Small intestine (tissue), 16 donors: ENCODE measurements around the gene P2RY4. TPM values are rescaled to one million over a fixed set of nuclear protein-coding genes. Genes with fewer than 3 reads are reported as not detected.

ENCODE experiments used
- DNase-seq, 2 donors: peaks; one replicate each; pipeline versions ENCODE4 v3.0.0 to v3.0.0-alpha.2; 2013
- FAIRE-seq: peaks from 2 replicates; lab custom pipeline; 2012; peaks lifted over from hg19 to GRCh38; lab: Jason Lieb, UNC
- H3K27ac ChIP-seq, 3 donors: one replicate each; pipeline ENCODE4 v1.5.1; 2013; ENCODE audit warnings: low read length in 2 of 3, mild to moderate bottlenecking in 2 of 3, control low read depth in 1 of 3, inconsistent platforms in 1 of 3, low read depth in 1 of 3, moderate library complexity in 1 of 3
- H3K27me3 ChIP-seq, 3 donors: one replicate each; pipeline ENCODE4 v1.6.1; 2013; ENCODE audit warnings: low read length in 3 of 3, inconsistent platforms in 1 of 3; ENCODE audit not compliant: control insufficient read depth in 3 of 3, insufficient read depth in 3 of 3
- H3K36me3 ChIP-seq, 3 donors: one replicate each; pipeline ENCODE4 v1.6.1; 2013; ENCODE audit warnings: low read length in 3 of 3, inconsistent platforms in 1 of 3, low read depth in 1 of 3, mild to moderate bottlenecking in 1 of 3, moderate library complexity in 1 of 3; ENCODE audit not compliant: control insufficient read depth in 3 of 3, insufficient read depth in 2 of 3
- H3K4me1 ChIP-seq, 3 donors: one replicate each; pipeline ENCODE4 v1.6.1; 2013; ENCODE audit warnings: low read length in 2 of 3, inconsistent platforms in 1 of 3, low read depth in 1 of 3, mild to moderate bottlenecking in 1 of 3, moderate library complexity in 1 of 3; ENCODE audit not compliant: control insufficient read depth in 3 of 3, insufficient read depth in 2 of 3
- H3K4me3 ChIP-seq, 3 donors: one replicate each; pipeline ENCODE4 v1.5.1; 2013; ENCODE audit warnings: low read length in 3 of 3, control low read depth in 1 of 3, inconsistent platforms in 1 of 3, low read depth in 1 of 3, mild to moderate bottlenecking in 1 of 3, moderate library complexity in 1 of 3
- H3K9me3 ChIP-seq, 2 donors: one replicate each; pipeline ENCODE4 v1.6.1; 2013; ENCODE audit warnings: low read depth in 1 of 2, low read length in 1 of 2; ENCODE audit not compliant: control insufficient read depth in 2 of 2, insufficient read depth in 1 of 2
- WGBS, 3 donors: extraction: QIAGEN DNeasy Blood & Tissue Kit; methylation state at CpG; one replicate each; pipeline ENCODE4 v1.1.7; 2013; 5-methylcytosine and 5-hydroxymethylcytosine counted together
- long read RNA-seq, 10 donors: transcript quantifications; one replicate each; lab custom pipeline, GENCODE V29; 2026
- polyA plus RNA-seq, 4 donors: library from polyadenylated mRNA; stranded (reverse) in 3 of 4; unstranded in 1 of 4; fragments of 200-250 nt in 3 of 4; fragments of 120-200 nt in 1 of 4; gene quantifications; one replicate each; pipeline versions ENCODE4 v1.2.1 to v1.2.3, GENCODE V29; 2013
- donor health status: healthy with polysubstance abuse.
- donor health status: control.
- donor health status: control.
- donor health status: Bipolar disorder and iron deficiency.
- donor health status: healthy.

The P2RY4 gene
- polyA plus RNA-seq = 1 to 10 TPM in 1 of 4 donors, under 1 TPM in 2, not detected in 1; 0.12 to 5.0 (median 0.54) TPM
- long read RNA-seq, donor 1, transcript P2RY4-201 (1 exons, 1,595 nt) = major isoform, 5 of 5 reads
- long read RNA-seq, donor 1, partial matches to known transcripts = 0 of 5 reads
- long read RNA-seq, donor 1, other reads (novel, unspliced or antisense) = 0 of 5 reads
- long read RNA-seq, donor 2 = 0 reads
- long read RNA-seq, donor 3, partial matches to known transcripts = 0 of 2 reads
- long read RNA-seq, donor 3, other reads (novel, unspliced or antisense) = 0 of 2 reads
- long read RNA-seq, donor 4 = 0 reads
- long read RNA-seq, donor 5, partial matches to known transcripts = 0 of 1 reads
- long read RNA-seq, donor 5, other reads (novel, unspliced or antisense) = 0 of 1 reads
- long read RNA-seq, donor 6 = 0 reads
- long read RNA-seq, donor 7 = 0 reads
- long read RNA-seq, donor 8 = 0 reads
- long read RNA-seq, donor 9, partial matches to known transcripts = 0 of 1 reads
- long read RNA-seq, donor 9, other reads (novel, unspliced or antisense) = 0 of 1 reads
- long read RNA-seq, donor 10 = 0 reads

DNA sequence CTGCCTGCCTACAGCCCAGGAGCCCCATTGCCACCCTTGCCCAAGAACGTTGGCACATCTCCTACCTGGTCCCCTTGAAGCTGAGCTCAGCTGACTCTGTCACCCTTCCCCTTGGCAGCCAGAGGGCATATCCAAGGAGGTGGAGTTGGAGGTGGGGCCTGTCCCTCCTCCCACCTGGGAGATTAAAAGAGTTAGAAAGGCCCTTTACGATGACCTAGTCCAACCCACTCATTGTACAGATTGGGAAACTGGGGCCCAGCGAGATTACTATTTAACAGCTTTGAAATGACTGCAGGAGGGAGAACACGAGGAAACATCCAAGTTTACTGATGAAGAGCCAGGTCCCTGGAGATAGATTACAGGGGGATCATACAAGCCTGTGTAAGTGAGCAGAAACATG is at the start of gene P2RY4:
Gene P2RY4, minus strand, starts transcription at position 101 of the 400 bp plus-strand sequence. CDS start 580 bp downstream, outside the sequence.
- H3K4me3 ChIP-seq = no peak within 1 kb of the TSS
- WGBS, 3 donors = 52 to 65% (median 55%) methylated on average over 4 of the region's 4 CpGs
- no peaks in the 10 kb centered on the region for H3K27me3 ChIP-seq
- no peaks in the 10 kb centered on the region for H3K9me3 ChIP-seq
- no peak within 1 kb of the TSS for H3K27ac ChIP-seq
- DNase-seq = peak in 1 of 2 donors; percentile 26
- peaks cover 0 to 8% (median 0%) of the 10 kb centered on the region in 3 donors for H3K4me1 ChIP-seq
- no peaks in the 10 kb centered on the region for H3K36me3 ChIP-seq
- FAIRE-seq = no peak

DNA sequence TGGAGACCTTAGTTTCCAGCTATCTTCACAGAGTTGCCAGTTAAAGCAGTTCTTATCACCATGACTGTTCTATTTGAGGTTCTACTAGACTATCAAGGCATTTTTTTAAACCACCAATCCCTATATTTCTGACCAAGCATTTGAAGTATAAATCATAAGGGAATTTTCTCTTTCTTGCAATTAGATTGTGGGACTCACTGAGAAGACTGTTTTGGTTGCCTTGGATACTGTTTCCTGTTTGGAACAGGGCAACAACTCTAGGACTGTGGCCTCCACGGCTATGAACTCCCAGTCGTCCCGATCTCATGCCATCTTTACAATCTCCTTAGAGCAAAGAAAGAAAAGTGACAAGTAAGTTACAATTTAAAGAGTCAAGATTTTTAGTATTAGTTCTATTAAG is 41.7 kb upstream of the P2RY4 start:
- Histone ChIP-seq H3K27me3 (no peaks in the 10 kb centered on the region), H3K9me3 (no peaks in the 10 kb centered on the region), H3K4me3 (no peak overlapping the region), H3K4me1 (no peaks in the 10 kb centered on the region), H3K36me3 (no peaks in the 10 kb centered on the region), H3K27ac (no peak overlapping the region)
- DNase-seq (no peak), FAIRE-seq (no peak)
- 53 to 84% (median 72%) methylated on average over 3 of the region's 3 CpGs for WGBS, 3 donors

DNA sequence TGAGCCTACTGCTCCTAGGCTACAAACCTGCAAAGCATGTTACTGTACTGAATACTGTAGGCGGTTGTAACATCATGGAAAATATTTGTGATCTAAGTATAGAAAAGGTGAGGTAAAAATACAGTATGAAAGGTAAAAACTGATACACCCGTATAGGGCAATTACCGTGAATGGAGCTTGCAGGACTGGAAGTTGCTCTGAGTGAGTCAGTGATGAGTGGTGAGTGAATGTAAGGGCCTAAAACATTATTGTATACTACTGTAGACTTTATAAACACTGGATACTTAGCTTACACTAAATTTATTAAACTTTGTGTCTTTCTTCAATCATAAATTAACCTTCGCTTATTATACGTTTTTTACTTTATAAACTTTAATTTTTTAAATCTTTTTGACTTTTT is 33.6 kb upstream of the P2RY4 start:
- no peak for FAIRE-seq

DNA sequence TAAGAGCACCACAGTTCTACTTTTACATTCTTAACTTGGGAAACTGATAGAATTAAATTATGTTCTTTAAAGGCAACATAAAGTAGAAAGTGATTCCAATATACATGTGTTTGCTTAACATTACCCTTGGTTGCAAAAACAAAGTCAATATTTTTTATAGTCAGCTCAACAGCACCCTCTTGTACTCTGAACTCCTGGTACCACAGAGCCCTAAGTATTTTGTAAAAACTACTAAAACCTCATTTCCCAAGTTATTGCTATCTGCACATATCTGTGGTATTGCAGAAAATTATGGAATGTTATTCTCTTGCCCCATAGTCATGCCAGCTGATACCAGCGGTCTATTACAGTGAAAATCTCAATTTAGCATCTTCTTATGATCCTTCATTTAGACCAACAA is 32.8 kb upstream of the P2RY4 start:
- Histone ChIP-seq H3K4me1 (no peaks in the 10 kb centered on the region), H3K9me3 (no peaks in the 10 kb centered on the region), H3K27me3 (no peaks in the 10 kb centered on the region), H3K36me3 (no peaks in the 10 kb centered on the region), H3K4me3 (no peak overlapping the region), H3K27ac (no peak overlapping the region)
- 0% methylated on average over 1 of the region's 1 CpG for WGBS, 3 donors
- DNase-seq (no peak), FAIRE-seq (no peak)

More for the DNA sequence above, 33.6 kb upstream of the P2RY4 start:
- Histone ChIP-seq H3K4me3 (no peak overlapping the region), H3K4me1 (no peaks in the 10 kb centered on the region), H3K27ac (no peak overlapping the region), H3K9me3 (no peaks in the 10 kb centered on the region), H3K27me3 (no peaks in the 10 kb centered on the region), H3K36me3 (no peaks in the 10 kb centered on the region)
- DNase-seq = no peak
- 86 to 94% (median 89%) methylated on average over 5 of the region's 5 CpGs for WGBS, 3 donors

DNA sequence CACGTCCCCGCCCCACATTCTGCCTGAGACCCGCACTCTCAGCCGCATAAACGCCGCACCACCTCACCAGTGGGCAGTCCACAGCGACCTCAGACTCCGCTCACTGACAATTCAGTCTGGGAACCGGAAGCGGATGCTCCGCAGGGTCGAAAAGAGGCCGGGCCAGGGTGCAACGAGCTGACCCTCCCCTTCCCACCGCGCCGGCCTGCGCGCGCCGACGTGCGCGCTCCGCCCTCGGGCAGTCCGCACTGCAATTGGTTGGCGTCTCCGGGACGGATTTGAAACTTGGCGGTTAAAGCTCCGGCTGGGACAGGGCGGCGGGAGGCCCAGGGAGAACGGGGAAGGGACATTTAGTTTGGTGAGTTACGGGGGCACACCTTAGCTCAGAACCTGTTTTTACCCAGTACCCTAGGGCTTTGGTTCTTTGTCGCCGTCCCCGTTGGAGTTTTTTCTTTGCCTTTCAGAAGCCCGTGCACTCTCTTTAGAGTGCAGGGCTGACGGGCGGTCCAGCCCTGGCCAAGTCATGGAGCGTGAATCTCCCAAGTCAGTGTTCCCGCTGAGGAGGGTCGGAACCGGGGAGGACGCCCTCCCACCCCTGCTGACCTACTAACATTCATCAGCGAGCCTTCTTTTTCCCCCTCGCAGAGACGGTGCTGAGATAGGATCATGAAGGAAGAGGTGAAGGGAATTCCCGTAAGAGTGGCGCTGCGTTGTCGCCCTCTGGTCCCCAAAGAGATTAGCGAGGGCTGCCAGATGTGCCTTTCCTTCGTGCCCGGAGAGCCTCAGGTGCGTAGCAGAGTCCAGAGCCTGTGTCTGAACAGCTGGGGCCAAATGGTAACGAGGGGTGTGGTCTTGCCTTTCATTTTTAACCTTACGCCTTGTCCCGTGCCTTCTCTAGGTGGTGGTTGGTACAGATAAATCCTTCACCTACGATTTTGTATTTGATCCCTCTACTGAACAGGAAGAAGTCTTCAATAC is 30.1 kb upstream of the P2RY4 start, which contains the start of the genes KIF4A and PDZD11:
Gene KIF4A, plus strand, starts transcription at position 312 of the 978 bp plus-strand sequence. Its CDS starts 355 bp downstream, at position 667.
Gene PDZD11, minus strand, starts transcription at position 135 of the 978 bp plus-strand sequence. CDS start 586 bp downstream, outside the sequence.
- Histone ChIP-seq H3K27me3 (no peaks in the 10 kb centered on the region), H3K27ac (peak within 1 kb of the TSS; percentile 57 to 85 (median 65)), H3K4me1 (no peaks in the 10 kb centered on the region), H3K36me3 (peaks cover 0 to 7% (median 0%) of the 10 kb centered on the region in 3 donors), H3K9me3 (no peaks in the 10 kb centered on the region), H3K4me3 (peak within 1 kb of the TSS; percentile 46 to 74 (median 64))
- peak; percentile 86 to 88 for DNase-seq
- 0 to 39% (median 16%) methylated on average over 53 to 62 of the region's 62 CpGs for WGBS, 3 donors
- no peak for FAIRE-seq

DNA sequence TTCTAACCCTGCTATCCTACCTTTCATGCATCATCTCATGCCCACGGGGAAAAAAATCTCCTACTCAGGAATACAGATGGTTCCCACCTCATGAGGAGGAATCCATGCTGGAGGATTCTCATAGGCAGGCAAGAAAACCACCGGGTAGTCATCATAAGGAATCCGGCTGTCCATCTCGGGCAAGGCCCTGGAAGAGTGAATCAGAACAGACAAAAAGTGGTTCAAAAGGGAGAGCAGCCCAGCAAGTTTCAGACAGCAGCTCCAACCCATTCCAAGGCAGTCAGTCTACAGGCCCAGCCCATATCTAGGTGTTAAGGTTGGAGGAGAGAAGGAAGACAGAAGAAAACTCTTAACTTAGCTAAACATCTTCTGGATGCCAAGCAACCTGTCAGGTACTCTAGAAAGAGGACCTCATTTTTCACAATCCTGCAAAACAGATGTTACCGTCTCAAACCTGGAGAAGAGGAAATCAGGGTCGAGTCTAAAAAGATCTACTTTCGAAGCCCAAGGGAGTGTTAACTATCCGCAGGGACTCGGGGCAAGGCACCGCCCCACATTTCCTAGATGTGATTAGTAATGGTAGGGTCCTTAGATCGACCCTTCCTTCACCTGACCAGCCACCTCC is 29.3 kb upstream of the P2RY4 start:
- Histone ChIP-seq H3K27ac (peak overlapping the region; percentile 57 to 85 (median 65)), H3K9me3 (no peaks in the 10 kb centered on the region)
- 25 to 53% (median 27%) methylated on average over 11 of the region's 11 CpGs for whole genome bisulfite sequencing, 3 donors

DNA sequence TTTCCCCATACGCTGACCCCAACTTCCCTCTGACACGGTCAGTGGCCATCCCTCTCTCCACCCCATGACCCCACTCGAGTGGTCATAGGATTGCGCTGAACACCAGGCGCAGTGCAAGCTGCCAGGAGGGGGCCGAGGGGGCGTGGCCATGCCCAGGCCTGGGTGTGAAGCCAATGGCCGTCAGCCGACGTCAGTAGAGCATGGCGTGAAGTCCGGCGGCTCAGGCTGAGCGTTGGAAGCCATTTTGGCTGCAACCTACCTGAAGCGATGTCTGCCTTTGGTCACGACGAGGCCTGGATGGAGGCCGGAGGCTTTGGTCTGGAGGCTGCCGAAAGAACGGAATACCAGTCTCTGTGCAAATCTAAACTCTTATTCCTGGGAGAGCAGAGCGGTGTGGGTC is 21.9 kb upstream of the P2RY4 start, which contains the start of gene RAB41:
Gene RAB41, plus strand, starts transcription at position 222 of the 400 bp plus-strand sequence. Its CDS starts 46 bp downstream, at position 268.
- Histone ChIP-seq H3K27ac (no peak within 1 kb of the TSS), H3K36me3 (peaks cover 0 to 3% (median 0%) of the 10 kb centered on the region in 3 donors), H3K27me3 (no peaks in the 10 kb centered on the region), H3K9me3 (no peaks in the 10 kb centered on the region), H3K4me1 (no peaks in the 10 kb centered on the region), H3K4me3 (no peak within 1 kb of the TSS)
- DNase-seq (no peak), FAIRE-seq (no peak)
- 92 to 97% (median 93%) methylated on average over 21 of the region's 21 CpGs for WGBS, 3 donors

More for the DNA sequence above, 29.3 kb upstream of the P2RY4 start:
- no peaks in the 10 kb centered on the region for H3K27me3 ChIP-seq
- FAIRE-seq = no peak
- H3K4me1 ChIP-seq = no peaks in the 10 kb centered on the region
- no peak for DNase-seq
- peaks cover 0 to 7% (median 0%) of the 10 kb centered on the region in 3 donors for H3K36me3 ChIP-seq
- H3K4me3 ChIP-seq = peak overlapping the region; percentile 46 to 74 (median 64)
